GOT3 (cell line): ENCODE measurements around the gene ZNF410.
"Not testable (repeated sequence)": the region's sequence is repeated elsewhere in the genome, so short reads cannot be mapped to it uniquely, and the experiment has no call there.

Source experiments
- DNase-seq: peaks from one replicate; lab custom pipeline; 2025; ENCODE audit warnings: mixed read lengths; lab: John Stamatoyannopoulos, UW

The ZNF410 gene

DNA sequence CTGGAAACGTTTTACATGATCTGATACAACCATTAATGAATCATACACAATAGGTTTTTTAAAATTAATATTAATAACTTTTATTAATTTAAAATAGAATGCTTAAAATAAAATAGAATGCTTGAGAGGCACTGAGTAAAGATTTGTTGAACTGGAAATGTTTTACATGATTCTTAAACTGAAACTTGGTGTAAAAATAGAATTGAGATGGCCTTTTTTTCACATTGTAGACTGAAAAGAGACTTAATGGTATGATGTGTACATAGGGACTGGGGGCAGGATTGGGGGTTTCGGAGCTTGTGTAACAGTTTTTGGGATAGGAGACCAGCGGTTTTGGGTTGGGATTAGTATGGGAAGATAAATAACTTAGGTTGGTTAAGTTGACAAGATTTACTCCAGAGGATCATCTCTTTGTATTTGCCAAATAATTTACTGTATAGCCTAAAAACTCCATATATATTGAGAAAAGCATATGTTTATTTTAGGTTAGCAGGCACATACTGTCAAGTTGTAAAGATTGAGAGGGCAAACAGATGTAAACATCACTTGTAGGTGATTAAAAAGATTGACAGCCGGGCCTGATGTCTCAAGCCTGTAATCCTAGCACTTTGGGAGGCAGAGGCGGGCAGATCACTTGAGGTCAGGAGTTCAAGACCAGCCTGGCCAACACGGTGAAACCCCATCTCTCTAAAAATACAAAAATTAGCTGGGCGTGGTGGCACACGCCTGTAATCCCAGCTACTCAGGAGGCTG lies 2.0 kb upstream of the ZNF410 start:
- no peak for DNase-seq

DNA sequence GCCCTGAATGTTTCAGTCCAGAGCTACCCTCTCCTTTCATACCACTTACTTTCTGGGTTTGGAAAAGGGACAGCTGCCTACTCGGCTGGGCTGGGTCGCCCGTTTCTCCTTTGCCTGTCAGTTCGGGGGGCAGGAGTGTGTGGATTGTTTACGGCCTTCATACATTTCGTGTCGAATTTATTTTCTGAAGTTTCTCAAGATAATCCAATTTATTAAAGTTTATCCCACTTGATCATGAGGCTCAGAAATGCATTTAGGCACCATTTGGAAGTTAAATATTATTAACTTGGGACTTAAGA lies 608 bp downstream of the ZNF410 start:
- DNase-seq, result no peak

DNA sequence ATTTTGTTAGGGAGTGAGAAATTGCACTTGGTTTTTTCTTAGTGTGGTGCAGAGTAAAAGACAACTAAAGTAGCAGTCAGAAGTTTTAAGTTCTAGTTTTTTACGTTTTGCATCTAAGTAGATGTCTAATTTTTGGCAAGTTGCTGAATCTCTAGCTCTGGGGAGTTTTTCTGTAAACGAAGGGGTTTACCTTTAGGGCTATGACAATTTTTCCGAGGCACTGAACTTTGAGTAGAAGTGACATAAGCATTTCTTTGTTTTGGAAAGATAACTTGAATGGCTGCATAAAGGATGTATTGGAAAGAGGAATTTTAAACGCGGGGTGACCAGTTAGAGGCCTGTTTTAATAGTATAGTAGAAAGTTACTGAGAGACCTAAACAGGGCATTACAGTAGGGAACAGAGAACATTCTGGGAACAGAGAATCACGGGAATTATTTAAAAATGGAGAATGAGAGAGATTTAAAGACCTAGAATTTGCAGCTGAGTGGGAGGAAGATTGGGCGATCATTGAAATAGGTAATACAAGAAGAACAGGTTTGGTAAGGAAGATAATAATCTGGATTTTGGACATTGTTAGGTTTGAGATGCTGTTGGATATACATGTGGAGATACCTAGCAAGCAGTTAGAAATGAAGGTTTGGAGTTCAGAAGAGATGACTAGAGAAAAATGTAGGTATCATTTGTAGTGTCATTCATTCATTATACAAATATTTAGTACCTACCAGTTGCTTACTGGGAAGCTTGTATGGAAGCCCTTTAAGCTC lies 1.2 kb downstream of the ZNF410 start:
- no peak for DNase-seq

DNA sequence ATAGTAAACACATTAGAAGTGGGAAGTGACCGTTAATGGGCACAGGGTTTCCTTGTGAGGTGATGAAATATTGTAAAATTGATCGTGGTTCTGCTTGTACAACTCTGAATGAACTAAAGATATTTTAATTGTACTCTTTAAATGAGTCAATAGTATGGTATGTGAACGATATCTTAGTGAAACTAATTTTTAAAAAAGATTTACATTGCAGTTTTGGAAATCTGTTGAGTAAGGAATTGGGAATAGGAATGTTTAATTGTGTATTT lies 1.7 kb downstream of the ZNF410 start:
- DNase-seq, result no peak

DNA sequence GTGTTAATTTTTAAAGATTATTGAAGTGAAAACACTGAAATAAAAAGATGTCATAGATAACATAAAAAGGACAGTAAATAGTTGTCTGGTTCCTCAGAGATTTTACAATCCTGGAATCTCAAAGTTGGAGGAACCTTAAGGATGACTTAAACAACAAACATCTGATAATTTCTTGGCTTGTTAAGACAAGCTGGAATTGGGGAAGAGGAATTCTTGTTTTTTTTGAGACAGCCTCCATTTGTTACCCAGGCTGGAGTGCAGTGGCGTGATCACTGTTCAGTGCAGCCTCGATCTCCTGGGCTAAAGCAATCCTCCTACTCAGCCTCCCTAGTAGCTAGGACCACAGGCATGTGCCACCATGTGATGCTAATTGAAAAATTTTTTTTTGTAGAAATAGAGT lies 2.3 kb downstream of the ZNF410 start:
- DNase-seq, result no peak

DNA sequence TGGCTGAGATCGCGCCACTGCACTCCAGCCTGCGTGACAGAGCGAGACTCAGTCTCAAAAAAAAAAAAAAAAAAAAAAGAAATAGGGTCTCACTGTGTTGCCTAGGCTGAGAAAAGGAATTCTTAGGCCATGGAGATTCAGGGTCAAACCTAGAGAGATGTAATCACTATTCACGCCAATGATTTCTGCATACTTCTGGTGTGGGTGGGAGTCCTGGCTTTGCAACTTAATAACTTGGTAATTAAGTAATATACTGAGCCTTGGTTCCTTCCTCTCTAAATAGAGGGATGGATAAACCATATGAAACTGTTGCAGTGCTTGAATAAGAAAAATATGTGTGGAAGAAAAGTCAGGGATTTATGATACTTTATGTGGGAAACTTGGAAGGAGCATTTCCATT lies 2.7 kb downstream of the ZNF410 start:
- no peak for DNase-seq

DNA sequence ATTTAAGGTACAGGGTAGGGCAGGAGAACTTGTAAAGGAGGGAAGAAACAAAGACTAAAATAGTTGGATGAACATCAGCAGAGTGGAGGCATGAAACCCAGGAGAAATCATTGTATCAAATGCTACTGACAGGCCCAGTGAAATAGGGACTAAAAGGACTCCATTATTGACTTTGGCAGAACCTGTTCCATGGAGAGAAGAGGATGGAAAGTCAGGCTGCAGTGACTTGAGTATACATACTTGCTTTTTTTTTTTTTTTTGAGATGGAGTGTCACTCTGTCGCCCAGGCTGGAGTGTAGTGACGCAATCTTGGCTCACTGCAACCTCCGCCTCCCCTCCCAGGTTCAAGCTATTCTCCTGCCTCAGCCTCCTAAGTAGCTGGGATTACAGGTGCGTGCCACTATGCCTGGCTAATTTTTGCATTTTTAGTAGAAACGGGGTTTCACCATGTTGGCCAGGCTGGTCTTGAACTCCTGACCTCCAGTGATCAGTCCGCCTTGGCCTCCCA lies 7.6 kb downstream of the ZNF410 start:
- not testable (repeated sequence) for DNase-seq

DNA sequence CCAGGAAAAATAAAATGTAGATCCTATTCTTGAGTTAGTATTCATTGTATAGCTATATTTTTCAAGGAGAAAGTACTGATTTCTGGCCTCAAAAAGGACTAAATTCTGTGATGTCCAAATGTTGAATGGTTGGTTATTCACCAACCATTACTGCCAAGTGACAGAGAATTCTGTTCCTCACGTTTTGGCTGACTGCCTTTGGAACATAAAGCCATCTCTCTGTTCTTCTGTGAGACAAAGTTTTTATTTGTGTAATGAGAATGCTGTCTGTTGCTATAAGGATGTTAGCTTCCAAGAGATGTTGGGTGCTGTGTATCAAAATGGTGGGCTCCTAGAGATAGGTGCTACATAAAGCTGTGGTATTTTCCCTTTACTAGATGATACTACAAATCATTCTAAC lies 9.3 kb downstream of the ZNF410 start:
- no peak for DNase-seq

DNA sequence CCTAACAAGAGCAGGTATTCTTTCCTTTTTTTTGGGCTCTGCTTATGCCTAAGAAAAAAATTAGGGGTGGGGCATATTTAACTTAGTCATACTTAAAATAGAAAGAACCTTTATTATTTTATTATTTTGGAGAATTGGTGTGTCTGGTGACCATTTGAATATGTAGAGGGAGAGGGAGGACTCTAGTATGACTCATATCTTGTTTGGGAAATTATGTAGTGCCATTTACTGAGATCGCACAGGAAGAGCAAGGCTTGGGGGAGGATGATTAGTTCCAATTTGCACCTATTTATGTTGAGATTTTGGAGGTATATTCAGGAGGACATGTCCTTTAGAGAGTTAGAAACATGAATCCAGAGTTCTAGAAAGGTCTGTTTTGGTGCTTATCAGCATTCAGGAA lies 9.9 kb downstream of the ZNF410 start:
- DNase-seq, result no peak

DNA sequence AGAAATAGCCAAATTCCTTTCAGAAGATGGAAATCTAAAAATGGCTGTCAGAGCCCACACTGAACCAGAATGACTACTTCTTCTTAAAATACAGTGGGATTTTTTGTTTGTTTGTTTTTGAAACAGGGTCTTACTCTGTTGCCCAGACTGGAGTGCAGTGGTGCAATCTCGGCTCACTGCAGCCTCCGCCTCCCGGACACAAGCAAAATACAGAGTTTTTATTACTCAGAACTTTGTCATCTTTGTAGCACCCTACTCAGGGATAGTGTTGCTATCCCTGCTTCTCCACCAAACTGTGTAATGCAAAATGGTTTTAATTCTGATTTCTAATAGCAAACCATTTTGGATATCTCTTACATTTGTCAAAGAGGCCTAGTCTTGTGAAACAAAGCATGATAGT lies 16.4 kb downstream of the ZNF410 start:
- no peak for DNase-seq

DNA sequence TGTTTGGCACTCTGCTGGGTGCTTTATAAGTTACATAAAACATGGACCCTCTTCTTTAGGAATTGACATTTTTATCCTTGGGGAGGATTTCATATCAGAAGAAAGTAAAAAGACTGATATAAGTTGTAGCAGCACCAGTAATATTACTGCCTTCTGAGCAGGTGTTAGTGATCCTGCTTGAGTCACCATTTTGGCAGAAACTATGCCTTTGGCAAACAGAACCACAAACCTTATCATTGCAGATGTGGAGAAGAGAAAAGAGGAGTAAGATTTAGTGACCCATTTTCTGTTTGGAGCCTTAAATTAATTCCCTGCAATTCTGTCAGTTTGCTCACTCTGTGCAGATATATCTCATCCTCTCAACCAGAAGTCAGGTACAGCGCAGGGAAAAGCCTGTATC lies 23.0 kb downstream of the ZNF410 start:
- DNase-seq, result no peak

DNA sequence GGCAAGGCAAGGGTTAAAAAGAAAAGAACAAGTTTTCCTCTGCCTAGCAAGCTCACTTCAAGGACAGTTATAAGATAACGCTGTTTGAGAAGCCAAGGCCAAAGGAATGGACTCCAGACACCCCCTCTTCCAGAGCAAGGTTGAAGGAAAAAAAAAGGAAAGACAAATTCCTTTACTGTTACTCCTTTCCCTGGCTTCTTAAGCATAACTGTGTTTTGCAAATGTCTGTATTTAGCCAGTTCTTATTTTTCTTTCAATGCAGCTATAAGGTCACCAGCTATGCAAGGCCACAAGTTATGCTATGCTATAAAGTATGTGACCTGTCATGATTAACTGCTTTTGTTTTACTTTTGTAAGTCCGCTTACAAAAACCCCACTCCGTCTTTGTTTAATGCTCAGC lies 26.6 kb downstream of the ZNF410 start:
- DNase-seq, result no peak

DNA sequence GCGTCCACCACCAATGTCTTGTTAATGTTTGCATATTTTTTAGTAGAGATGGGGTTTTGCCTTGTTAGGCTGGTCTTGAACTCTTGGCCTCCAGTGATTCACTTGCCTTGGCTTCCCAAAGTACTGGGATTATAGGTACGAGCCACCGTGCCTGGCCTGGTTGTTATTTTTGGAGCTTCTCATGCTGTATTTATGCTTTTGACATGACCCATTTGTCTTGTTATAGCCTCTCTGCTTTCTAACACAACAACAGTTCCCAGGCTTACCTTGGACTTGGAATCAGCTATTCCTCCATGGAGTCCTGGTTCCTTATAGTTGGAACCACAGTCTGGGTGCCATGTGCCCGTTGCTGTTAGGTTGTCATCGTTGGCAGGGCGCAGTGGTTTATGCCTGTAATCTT lies 29.7 kb downstream of the ZNF410 start:
- DNase-seq, result no peak

DNA sequence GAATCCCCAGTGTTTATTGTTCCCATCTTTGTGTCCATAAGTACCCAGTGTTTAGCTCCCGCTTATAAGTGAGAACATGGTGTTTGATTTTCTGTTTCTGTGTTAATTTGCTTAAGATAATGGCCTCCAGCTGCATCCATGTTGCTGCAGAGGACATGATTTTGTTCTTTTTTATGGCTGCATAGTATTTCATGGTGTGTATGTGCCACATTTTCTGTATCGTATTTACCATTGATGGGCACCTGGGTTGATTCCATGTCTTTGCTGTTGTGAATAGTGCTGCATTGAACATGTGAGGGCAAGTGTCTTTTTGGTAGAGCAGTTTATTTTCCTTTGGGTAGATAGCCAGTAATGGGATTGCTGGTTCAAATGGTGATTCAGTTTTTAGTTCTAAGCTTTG lies 32.8 kb downstream of the ZNF410 start:
- not testable (repeated sequence) for DNase-seq

DNA sequence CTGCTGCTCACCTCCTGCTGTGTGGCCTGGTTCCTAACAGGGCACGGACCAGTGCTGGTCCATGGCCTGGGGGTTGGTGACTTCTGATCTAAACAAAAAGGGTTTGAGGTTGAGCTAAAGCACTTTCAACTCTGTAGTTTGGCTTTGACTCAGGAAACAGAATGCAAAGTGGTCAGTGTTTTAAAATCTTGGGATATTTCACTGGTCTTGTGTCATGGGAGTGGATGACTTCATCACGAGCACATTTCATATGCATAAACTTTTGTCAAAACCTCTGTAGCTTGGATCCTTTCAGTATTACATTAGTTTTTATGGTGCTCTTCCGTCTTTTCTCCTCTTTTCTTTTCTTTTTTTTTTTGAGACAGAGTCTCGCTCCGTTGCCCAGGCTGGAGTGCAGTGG lies 37.7 kb downstream of the ZNF410 start:
- no peak for DNase-seq

DNA sequence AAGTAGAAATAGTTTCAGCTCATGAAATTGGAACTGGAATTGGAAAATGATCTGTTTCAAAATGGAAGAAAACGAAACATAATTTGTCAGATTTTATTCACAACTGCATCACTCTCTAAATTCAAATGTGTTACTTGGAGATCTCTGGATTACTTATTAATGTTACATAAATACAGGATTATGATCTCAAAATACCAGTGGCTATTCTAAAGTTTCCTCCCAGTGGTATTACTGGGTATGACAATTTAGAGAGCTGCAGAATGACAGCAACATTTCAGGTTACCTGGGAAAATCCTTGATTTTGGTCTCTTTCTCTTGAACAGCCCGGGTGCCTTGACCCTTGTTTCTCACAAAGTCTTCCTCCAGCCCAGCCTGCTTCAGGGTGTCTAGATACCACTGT lies 49.0 kb downstream of the ZNF410 start:
- DNase-seq, result no peak

DNA sequence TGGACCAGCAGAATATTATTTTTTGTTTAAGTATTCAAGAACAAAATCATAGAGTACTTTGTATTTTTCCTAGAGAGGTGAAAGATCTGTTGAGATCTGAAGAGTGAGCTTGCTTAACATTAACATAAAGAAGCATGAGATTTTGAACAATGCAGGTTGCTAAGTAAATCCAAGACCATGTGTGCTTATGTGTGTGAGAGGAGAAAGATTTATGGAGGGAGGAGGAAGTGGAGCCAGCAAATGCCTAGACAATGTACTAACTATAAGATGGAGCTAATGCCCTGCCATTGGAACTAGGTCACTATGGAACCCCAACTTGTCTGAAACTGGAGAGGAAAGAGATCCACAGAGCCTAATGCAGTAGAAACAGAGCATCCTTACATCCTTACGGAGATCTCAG lies 49.9 kb downstream of the ZNF410 start:
- no peak for DNase-seq

DNA sequence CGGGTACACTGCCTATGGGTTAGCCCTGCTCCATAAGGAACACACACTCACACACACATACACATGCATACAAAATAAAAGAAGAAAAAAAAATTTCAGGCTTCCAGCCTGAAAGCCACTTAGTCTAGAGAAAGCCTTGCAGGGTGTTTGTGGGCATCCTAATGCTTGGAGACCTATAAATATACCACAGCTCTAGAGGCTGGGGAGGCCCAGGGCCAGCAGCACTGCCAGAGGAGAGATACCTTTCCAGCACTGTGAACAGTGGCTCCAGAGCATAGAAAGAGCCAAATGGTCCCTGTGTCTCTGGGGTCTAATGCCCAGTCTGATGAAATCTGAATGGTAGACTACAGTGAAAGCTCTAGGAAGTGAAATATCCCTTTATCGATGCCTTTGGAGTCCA lies 50.4 kb downstream of the ZNF410 start:
- no peak for DNase-seq

DNA sequence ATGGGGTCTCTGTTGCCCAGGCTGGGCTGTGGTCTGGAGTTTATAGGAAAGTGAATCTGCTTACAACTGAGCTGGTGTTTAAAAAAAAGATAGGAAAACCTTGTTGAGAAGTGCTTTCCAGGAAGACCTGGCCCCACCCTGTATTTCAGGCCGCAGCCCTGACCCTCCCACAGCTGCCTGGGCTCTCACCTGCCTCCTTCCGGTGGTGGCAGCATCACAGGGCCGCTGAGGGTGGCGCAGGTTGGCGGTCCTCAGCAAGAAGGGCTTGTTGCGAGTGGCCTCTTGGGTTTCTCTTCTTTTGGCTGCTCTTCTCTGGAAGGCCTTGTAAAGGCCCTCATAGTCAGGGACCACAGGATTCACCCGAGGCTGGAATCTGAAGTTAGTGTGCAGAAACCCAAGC lies 55.5 kb downstream of the ZNF410 start:
- DNase-seq, result no peak

DNA sequence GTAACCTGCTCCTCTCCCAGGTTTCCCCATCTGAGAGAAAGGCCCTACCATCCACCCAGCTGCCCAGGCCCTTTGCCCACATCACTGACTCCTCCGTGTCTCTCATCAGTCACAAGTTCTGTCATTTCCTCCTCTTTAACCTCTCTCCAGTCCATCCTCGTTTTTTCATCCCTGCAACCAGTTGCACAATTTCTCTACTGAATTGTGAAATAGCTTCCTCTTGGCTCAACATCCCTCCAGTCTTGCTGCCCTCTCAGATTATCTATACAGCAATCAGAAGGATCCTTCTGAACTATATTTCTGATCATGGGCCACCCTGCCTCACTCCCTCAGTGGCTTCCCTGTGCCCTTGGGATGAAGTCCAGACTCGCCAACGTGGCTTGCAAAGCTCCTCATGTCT lies 56.4 kb downstream of the ZNF410 start:
- DNase-seq, result no peak

DNA sequence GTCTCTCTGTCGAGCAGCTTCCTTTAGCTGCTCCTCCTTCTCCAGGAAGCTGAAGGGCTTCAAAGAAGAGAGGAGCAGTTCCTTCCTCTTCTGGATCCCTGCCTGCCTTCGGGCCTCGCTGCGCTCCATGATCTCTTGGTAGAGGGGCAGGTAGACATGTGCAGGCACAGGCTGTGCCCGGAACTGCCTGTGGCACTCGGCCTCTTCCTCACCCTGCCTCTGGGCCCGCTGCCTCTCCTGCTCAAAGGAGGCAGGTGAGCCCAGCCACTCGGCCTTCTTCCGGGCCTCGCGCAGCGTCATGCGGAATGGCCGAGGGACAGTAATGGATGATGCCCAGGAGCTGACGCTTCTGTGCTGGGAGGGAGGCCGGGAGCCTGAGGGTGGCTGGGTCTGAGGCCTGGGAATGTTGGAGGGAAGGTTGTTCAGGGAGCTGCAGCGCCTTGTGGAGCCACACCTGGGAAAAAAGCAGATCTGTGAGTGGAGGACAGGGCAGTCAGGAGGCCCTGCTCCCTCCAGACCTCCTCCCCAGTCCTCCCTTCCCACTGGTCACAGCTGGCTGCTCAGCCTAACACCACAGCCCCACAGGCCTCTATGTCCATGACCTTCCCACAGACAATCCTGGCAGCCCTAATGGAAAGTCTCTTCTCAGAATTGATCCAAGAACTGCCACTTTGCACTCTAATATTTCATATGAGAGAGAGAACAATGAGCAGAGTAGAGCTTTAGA lies 57.9 kb downstream of the ZNF410 start:
- no peak for DNase-seq

DNA sequence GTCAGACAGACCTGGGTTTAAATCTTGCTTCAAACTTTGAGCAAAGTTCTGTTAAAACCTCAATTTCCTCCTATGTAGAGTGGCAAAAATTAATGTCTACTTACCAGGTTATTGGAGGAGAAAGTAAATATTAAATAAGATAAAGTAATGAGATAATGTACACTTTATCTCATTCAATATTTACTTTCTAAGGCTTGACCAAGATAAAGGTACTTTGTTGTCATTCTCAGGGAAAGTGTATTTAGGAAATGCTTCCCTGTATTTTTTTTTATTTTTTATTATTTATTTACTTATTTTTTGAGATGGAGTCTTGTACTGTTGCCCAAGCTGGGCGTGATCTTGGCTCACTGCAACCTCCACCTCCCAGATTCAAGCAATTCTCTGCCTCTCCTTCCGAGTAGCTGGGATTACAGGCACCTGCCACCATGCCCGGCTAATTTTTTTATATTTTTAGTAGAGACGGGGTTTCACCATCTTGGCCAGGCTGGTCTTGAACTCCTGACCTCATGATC lies 58.6 kb downstream of the ZNF410 start:
- DNase-seq, result no peak
